ENCODE results near the gene KRT33A. TPM values are rescaled to one million over a fixed set of nuclear protein-coding genes. Genes with fewer than 3 reads are reported as not detected.
A peak's percentile ranks its signal among the peaks of the same experiment; 100 is the strongest.
"Not testable (repeated sequence)": the region's sequence is repeated elsewhere in the genome, so short reads cannot be mapped to it uniquely, and the experiment has no call there.

The KRT33A gene
- total RNA-seq, 1 experiment from 2014 or later: not detected

GRCh38 chr17:41366070-41366469 is 15.4 kb upstream of the KRT33A start:
- DNase-seq (ENCODE audit: low read depth): no peak

GRCh38 chr17:41363881-41364280 is 13.3 kb upstream of the KRT33A start:
- DNase-seq (ENCODE audit: low read depth): no peak

- DNase-seq (ENCODE audit: low read depth): peak; percentile 77
Observed at GRCh38 chr17:41360296-41360995, 9.8 kb upstream of the KRT33A start.

- DNase-seq (ENCODE audit: low read depth): no peak
Observed at GRCh38 chr17:41354536-41354935, 3.9 kb upstream of the KRT33A start.

- no peak for DNase-seq (ENCODE audit: low read depth)
Observed at GRCh38 chr17:41352597-41353366, 2.2 kb upstream of the KRT33A start.

- DNase-seq (ENCODE audit: low read depth): no peak
Observed at GRCh38 chr17:41351177-41351576, 549 bp upstream of the KRT33A start.

GRCh38 chr17:41347869-41348760 is 2.5 kb downstream of the KRT33A start:
- no peak for DNase-seq (ENCODE audit: low read depth)

- DNase-seq (ENCODE audit: low read depth): not testable (repeated sequence)
Observed at GRCh38 chr17:41346421-41346820, 4.2 kb downstream of the KRT33A start.

GRCh38 chr17:41345992-41346391 is 4.6 kb downstream of the KRT33A start:
- DNase-seq (ENCODE audit: low read depth): no peak

- DNase-seq (ENCODE audit: low read depth): no peak
Observed at GRCh38 chr17:41343029-41343428, 7.6 kb downstream of the KRT33A start.

- DNase-seq (ENCODE audit: low read depth): no peak
Observed at GRCh38 chr17:41340934-41341861, 9.4 kb downstream of the KRT33A start.

- no peak for DNase-seq (ENCODE audit: low read depth)
Observed at GRCh38 chr17:41340494-41340893, 10.1 kb downstream of the KRT33A start.

- no peak for DNase-seq (ENCODE audit: low read depth)
Observed at GRCh38 chr17:41339571-41340172, 11.0 kb downstream of the KRT33A start.

- no peak for DNase-seq (ENCODE audit: low read depth)
Observed at GRCh38 chr17:41338961-41339485, 11.6 kb downstream of the KRT33A start.

GRCh38 chr17:41335747-41336146 is 14.9 kb downstream of the KRT33A start:
- DNase-seq (ENCODE audit: low read depth): no peak

- DNase-seq (ENCODE audit: low read depth): no peak
Observed at GRCh38 chr17:41334385-41335305, 16.0 kb downstream of the KRT33A start.

- no peak for DNase-seq (ENCODE audit: low read depth)
Observed at GRCh38 chr17:41333836-41334235, 16.8 kb downstream of the KRT33A start.

- DNase-seq (ENCODE audit: low read depth): no peak
Observed at GRCh38 chr17:41333098-41333497, 17.5 kb downstream of the KRT33A start.

GRCh38 chr17:41332239-41332638 is 18.4 kb downstream of the KRT33A start:
- no peak for DNase-seq (ENCODE audit: low read depth)
